SK-N-SH (cell line): ENCODE data around the gene CELSR1. TPM values are rescaled to one million over a fixed set of nuclear protein-coding genes. Genes with fewer than 3 reads are reported as not detected.

Source experiments
- polyA plus RNA-seq, 3 experiments: library from polyadenylated mRNA; depleted of rRNA; stranded (reverse); fragments of >200 nt; gene quantifications; 2 replicates each; pipeline ENCODE4 v1.2.3, GENCODE V29; 2012

CELSR1 gene
- polyA plus RNA-seq, 1 of the 3 experiments (the other 2 are of a cell fraction), result 5.0 TPM

Other genes with a start within 250 kb of the CELSR1 start
- gene GTSE1, start 240.8 kb downstream of the CELSR1 start, polyA plus RNA-seq (2012; rRNA removed), result 9.4 and 12.2 TPM in 2 replicates
- 47.1 and 47.4 TPM in 2 replicates for gene TRMU, start 201.9 kb downstream of the CELSR1 start, polyA plus RNA-seq (2012; rRNA removed)
- 13.5 and 15.5 TPM in 2 replicates for gene GRAMD4, start 82.8 kb upstream of the CELSR1 start, polyA plus RNA-seq (2012; rRNA removed)
- gene CERK, start 200.6 kb upstream of the CELSR1 start, polyA plus RNA-seq (2012; rRNA removed), result 32.6 and 33.4 TPM in 2 replicates
- 14.5 and 16.5 TPM in 2 replicates for gene TBC1D22A, start 225.0 kb upstream of the CELSR1 start, polyA plus RNA-seq (2012; rRNA removed)